Activated CD4-positive, alpha-beta T cell treated with anti-CD3 and anti-CD28 coated beads, Interleukin-2, amount 50 U/mL, for 16 hours (primary cell): Measurements from ENCODE around the gene GCN1.
"Not testable (repeated sequence)": the region's sequence is repeated elsewhere in the genome, so short reads cannot be mapped to it uniquely, and the experiment has no call there.

Source experiments
- DNase-seq: peaks from one replicate; pipeline ENCODE4 v3.0.0-alpha.2; 2020

GCN1 gene

DNA sequence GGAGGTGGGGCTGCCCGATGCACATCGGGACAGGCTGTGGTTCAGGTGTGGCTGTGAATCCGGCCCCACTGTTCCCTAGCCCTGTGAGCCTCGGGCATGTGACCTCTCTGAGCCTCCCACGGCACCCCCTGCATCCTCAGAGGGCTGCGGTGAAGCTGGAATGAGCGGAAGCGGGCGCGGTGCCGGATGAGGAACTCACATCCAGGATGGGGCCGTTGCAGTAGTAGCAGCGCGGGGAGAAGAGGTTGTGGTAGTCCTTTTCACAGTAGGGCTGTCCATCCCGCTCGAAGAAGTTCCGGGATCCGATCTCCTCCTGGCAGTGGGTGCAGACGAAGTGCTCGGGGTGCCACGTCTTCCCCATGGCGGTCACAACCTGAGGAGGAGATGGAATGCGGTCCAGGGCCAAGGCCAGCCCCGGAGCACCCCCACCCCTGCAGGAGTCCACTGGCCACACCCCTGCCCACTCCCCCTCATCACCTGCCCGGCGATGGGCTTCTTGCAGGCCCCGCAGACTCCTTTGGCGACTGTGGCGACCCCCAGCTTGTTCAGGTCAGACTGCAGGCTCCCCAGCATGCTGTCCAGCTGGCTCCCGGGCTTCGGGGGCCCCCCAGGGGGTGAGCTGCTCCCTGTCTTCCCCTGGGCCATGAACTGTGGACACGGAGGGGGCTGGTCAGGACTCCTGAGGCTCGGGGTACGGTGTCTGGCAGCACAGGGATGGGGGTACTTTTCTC lies 20.3 kb upstream of the GCN1 start:
- no peak for DNase-seq

DNA sequence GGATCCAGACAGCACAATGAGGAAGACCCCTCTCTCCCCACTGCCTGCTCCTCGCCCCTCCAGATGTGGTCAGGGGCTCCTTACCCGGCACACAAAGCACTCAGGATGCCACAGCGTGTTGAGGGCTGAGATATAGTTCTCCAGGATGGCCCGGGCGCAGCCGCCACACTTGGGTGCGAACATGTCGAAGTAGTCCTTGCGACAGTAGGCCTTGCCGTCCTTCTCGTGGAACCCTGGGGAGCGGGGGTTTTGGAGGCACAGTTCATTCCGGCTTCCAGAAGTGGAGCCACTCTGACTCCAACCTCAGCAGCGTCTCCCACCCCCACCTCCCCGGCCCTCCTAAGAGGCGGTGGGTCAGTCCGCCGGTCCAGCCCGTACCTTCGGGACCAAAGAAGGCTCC lies 19.2 kb upstream of the GCN1 start:
- DNase-seq = no peak

DNA sequence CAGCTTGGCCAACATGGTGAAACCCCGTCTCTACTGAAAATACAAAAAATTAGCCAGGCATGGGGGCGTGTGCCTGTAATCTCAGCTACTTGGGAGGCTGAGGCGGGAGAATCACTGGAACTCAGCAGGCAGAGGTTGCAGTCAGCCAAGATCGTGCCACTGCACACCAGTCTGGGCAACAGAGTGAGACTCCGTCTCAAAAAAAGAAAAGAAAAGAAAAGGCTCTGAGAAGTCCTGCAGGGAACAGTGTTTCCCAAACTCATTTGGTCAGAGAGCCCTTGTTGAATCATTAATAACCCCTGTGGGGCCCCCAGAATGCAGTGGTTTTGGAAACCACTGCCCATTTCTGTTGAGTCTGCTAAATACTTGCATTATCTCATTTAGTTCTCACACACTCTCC lies 18.7 kb upstream of the GCN1 start:
- DNase-seq = not testable (repeated sequence)

DNA sequence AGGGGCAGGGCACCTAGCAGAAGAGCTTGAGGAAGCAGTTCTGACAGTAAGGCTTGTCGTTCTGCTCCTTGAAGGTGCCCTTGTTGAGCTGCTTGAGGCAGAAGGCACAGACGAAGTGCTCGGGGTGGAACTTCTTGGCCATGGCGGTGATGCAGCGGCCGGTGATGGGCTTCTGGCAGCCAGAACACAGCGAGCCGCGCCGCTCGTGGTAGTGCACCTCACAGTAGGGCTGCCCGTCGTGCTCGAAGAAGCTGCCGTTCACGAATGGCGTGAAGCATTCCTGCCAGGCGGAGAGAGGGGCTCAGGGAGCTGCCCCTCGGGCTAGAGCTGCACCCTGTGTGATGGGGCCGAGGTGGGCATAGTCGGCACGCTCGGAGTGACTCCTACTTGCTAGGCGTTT lies 17.8 kb upstream of the GCN1 start:
- no peak for DNase-seq

DNA sequence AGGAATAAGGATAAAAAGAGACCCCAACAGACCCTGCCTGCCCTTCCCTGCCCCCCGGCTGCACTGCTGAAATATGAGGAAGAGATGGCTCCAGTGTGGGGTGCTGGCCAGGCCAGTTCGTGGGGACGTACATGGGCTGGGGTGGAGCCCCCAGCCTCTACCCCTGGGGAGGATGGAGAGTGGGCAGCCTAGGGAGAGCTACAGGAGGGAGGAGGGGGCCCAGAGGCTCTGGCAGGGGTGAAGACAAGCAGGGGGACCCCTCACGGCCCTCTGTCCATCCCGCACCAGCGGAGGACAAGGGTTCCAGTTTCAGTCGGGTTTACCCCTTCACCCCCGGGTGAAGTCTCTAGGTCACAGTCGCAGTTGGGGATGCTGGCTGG lies 17.4 kb upstream of the GCN1 start:
- no peak for DNase-seq

DNA sequence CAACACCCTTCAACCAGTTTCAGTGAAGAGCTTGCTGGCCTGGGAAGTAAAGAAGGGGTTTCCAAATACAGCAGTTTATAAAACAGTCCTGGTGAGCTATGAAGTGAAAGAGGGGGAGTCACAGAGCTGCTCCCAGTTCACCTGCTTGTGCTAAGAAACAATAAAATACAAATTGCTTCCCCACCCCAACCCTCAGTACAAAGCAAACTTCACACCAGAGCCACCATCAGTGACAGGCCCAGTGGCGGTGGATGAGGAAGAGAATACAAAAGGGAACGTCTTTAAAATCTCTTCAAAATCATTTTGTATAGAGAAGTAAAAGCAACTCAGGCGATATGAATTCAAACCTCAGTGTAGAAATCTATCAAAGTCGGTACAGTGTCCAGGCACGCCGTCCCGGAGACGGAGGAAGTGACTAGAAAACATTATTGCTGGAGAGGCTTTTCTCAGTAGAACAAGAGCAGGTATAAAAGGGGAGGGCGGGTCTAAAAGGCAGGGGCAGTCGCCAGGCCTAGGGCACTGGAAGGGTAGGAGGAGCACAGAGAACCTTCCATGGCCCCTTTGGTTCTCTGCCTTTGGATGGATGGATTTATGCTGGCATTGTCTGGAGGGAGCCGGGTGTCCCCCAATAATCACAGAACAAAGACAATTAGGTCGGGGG lies 16.9 kb upstream of the GCN1 start:
- no peak for DNase-seq

DNA sequence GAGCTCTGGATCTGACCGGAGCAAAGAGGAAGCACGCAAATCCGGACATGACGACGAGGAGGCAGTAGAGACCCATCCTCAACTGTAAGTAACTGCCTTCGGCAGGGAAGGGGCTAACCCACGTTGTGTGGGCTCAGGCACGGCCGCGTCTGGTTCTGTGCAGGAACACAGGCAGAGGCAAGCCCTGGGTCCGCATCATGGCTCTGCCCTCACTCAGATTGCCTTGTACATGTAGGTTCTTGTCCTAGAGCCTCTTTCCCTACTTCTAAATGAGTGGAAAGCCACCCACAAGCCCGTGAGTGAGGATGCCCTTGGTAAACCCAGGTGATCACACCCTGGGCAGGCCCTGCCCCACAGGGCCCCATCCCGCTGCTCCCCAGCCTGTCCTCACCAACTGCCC lies 15.3 kb upstream of the GCN1 start:
- DNase-seq = no peak

DNA sequence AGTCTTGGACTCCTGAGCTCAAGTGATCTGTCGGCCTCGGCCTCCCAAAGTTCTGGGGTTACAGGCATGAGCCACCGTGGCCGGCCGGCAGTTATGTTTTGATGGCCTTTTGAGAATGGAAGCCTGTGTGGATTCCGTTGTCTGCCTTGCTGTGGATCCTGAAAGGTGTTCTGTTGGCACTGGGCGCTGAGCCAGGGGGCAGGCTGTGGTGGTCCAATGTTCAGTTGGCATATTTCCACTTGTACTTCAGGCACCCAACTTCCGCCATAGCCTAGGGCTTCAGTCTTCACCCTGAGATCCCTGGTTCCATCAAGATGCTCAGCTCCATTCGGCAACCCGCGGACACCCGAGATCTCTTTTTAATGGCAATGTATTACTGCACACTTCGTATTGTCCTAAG lies 12.7 kb upstream of the GCN1 start:
- no peak for DNase-seq

DNA sequence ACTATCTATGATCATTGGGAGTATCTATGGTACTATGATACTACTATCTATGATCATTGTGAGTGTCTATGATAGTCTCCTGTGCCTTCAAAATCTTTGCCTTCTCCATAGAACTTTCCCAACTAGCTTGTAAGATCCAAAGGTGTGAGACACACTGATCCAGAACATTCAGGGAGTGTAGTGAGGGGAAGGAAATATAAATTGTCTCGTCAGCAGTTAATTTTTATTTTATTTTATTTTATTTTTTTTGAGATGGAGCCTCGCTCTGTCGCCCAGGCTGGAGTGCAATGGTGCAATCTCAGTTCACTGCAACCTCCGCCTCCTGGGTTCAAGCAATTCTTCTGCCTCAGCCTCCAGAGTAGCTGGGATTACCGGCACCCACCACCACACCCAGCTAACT lies 12.3 kb upstream of the GCN1 start:
- not testable (repeated sequence) for DNase-seq

DNA sequence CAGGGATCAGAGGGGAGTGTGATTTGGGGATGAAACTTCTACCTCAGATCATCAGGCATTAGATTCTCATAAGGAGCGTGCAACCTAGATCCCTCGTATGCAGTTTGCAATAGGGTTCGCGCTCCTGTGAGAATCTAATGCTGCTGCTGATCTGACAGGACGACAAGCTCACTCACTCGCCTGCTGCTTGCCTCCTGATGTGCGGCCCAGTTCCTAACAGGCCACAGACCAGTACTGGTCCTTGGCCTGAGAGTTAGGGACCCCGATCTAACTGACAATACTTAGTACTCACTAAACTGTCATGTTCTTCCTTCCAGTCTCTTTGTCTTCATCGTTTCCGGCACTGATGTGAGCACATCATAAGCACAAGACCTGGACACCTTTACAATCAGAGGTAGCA lies 11.7 kb upstream of the GCN1 start:
- no peak for DNase-seq

DNA sequence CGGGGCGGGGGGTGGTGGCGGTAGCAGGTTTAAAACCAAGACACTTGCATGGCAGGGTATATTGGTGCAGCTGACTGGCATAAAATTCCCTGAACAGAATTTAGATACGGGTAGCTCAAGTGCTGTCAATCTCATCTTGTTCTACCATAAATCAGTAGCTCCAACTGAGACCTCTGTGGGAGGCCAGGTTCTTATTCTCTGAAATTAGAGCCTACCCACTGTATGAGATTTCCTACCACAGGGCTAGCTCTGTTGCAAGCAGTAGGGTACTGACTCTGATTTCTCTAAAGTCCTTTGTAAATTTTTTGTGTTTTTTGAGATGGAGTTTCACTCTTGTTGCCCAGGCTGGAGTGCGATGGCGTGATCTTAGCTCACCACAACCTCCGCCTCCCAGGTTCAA lies 9.7 kb upstream of the GCN1 start:
- no peak for DNase-seq

DNA sequence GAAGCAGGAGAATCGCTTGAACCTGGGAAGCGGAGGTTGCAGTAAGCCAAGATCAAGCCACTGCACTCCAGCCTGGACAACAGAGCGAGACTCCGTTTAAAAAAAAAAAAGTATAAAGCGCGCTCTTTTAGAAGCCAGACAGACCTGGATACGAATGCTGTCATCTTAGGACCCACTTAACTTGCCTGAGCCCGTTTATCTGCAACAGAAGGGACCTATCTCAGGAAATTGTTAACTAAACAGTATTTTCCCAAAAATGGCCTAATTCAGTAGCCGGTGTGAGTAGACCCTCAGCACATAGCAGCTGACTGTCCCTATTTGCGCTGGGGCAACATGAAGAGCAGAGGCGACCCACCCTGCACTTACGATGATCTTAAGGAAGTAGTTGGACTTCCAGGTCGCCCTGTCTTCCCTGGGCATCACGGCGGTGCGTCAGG lies 5.9 kb upstream of the GCN1 start:
- DNase-seq = no peak

DNA sequence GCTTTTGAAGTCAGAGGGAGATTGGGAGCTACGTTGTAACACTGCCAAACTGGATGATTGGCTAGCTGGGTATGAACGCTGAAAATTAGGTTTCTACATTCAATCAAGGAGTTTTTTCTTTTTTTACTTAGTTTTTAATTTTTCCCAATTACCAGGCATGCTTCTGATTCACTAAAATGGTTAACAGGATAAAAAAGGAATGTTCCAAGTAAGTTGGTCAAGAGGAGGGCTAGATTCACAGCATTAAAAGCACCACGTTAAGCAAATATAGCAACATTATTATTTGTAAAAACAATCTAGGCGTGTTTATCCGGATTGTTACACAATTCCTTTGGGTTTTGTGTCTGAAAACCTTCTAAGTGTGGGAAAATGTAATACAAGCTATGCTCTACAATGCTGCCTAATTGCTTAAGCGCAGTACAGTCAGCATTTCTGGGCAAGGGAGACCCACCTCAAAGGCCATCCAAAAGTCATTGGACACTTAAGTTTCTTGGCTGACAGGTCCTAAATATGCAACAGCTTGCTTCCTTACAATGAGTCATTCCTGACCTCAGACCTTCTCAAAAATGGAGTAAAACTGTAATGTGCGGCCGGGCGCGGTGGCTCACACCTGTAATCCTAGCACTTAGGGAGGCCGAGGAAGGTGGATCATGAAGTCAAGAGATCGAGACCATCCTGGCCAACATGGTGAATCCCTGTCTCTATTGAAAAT lies 5.2 kb upstream of the GCN1 start:
- peak; percentile 67 for DNase-seq

DNA sequence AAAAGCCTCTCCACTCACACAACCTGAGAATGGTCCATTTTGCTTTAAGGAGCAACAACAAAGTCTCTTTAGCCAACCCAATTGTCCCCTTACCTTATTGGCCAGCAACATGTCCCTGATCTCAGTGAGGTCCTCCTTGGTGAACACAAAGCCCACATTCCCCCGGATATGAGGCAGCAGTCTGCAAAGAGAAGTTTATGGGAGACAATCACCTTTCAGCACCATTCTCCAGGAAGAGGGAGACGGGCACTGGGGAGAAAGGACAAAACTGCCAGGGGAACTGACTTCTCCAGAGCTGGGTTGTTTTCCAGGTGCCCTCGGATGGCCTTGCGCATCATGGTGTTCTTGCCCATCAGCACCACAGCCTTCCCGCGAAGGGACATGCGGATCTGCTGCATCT lies 4.5 kb upstream of the GCN1 start:
- peak; percentile 27 for DNase-seq

DNA sequence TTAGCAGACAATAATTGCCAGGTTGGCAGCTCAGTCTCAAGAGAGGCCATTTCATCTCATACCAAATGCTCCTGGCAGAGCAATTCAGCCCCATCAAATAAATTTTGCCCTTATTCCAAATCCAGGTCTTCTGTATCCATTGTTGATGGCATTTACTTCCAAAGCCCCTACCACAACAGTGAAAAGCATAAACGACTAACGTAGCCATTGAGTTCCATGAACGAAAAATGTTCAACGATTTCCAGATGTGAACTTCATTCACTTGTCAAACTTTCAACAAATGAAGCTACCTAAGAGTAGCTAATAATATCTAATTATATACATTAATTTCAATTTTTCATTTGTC lies 3.0 kb upstream of the GCN1 start:
- no peak for DNase-seq

DNA sequence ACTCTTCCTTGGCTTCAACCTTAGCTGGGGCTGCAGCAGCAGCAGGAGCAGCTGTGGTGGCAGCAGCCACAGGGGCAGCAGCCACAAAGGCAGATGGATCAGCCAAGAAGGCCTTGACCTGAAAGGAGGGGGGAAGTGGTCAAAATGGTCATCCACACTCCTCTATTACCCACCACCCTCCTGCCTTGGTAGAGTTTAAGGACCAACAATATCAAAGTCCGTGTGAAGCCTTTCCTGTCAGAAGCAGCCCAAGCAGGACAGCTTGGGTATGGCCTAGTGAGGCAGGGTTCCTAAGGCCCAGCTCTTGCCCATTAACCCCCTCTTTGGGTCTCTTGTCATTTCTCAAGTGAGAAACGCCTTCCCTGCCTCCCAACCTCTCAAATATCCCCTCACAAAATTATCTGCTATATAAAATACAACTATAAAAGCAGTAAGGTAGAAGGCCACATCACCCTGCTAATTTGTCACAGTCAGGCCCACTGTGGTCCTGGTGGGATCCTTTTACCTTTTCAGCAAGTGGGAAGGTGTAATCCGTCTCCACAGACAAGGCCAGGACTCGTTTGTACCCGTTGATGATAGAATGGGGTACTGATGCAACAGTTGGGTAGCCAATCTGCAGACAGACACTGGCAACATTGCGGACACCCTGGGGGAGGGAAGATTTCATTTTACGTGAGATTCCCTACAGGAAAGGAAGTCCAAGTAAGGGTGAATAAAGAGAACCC lies 2.5 kb upstream of the GCN1 start:
- DNase-seq = peak; percentile 12

DNA sequence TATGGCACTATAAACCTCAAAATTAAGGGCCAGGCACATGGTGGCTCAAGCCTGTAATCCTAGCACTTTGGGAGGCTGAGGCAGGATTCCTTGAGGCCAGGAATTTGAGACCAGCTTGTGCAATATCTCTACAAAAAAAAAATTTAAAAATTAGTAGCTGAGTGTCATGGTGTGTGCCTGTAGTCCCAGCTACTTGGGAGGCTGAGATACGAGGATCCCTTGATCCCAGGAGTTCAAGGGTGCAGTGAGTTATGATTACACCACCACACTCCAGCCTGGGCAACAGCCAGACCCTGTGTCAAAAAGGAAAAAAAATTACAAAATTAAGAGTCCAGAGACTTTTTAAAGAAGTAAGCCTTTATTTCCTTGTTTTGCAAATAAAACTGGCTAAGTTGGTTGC lies 1.8 kb upstream of the GCN1 start:
- DNase-seq = no peak

DNA sequence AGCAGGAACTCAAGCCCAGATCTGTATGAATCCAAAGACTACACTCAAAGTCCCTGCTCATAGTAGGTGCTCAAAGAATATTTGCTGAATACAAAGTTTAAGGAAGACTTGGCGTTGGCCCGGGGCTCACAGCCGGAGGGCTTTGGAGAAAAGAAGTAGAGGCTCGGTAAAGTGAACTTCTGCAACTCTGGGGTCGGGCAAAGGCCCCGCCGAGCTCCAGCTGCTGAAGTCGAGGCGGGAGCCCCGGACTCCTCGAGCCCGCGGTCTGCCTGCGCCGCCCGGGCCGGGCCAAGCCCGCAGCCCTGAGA lies 335 bp downstream of the GCN1 start:
- no peak for DNase-seq

DNA sequence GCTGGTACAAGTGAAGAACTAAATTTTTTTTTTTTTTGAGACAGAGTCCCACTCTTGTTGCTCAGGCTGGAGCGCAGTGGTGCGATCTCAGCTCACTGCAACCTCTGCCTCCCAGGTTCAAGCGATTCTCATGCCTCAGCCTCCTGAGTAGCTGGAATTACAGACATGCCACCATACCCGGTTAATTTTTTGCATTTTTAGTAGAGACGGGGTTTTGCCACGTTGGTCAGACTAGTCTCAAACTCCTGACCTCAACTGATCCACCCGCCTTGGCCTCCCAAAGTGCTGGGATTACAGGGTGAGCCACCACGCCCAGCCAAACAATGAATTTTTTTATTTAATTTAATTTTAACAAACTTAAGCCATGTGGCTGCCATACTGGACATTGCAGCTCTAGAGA lies 1.2 kb downstream of the GCN1 start:
- DNase-seq = not testable (repeated sequence)

DNA sequence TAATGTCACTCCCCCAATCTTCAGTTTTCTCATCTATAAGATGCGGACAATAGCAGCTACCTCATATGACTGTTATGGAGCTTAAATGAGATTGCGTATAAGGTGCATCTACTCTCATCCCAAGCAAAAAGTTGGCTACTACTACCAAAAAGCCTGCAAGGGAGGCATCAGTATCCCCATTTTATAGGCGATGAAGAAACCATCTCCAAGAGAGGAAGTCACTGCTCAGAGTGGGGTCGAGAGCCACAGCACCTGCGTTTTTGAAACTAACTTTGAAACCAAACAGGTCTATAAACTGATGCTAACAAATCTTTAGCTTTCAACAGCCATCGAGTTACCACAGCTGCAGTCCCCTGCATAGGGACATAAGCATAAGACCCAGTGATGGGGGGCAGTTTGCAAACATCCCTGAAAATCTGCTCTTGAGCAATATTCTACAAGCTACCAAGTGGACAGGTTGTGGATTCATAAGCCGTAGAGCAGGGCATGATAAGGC lies 3.5 kb downstream of the GCN1 start:
- no peak for DNase-seq

DNA sequence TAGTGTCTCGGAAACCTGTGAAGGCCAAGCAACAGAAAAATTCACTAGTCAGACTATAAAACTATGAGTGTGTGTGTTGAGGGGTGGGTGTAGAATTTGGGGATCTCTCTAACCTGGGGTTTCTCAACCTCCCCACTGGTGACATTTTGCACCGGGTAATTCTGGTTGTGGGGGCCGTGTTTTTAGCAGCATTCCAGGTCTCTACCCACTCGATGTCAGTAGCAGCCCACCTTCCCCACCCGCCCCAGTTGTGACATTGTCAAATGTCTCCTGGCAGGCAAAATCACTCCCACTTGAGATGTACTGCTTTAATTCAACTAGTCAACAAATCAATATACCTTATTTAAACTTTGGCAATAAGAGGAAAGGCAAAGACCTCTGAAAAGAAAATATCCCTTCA lies 4.1 kb downstream of the GCN1 start:
- no peak for DNase-seq

DNA sequence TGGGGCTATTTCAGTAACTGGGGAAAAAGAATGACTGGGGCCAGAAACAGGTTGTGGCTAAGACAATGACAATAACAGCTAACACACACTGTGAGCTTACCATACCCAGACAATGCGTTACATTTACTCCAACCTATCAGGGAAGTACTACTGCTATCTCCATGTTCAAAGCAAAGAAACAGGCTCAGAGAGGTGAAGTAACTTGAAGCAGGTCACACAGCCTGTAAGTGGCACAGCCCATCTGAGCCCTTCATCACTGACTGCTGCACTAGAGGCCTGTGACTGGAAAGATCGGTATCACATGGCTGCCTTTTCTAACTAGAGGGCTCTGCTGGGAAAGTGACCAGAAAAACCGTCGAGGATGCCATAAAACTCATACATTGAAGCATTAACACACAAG lies 7.9 kb downstream of the GCN1 start:
- DNase-seq = no peak

DNA sequence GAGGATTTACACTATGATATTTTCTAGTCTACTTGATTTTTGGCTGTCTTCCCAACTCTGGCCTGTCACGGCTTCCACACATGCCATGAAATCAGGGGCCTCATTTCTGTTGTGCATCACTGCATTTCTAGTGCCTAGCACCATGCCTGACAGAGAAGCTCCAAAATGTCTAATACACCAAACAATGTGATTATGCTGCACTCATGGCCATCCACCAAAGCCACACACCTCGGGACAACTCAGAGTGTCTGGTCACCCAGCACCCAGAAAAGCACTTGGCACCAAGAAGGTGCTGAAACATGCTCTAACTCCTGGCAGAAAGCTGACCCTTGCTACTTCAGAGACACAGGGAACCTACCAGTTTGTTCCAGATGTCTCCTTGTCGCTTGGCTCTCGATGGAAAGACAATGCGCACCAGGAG lies 11.3 kb downstream of the GCN1 start:
- no peak for DNase-seq
